Peyer's patch (tissue), 4 donors: ENCODE data around the gene NOTO. TPM values are rescaled to one million over a fixed set of nuclear protein-coding genes. Genes with fewer than 3 reads are reported as not detected.

Source experiments
- DNase-seq, 3 donors: peaks; one replicate each; pipeline ENCODE4 v3.0.0-alpha.2; 2017 to 2019
- H3K27ac ChIP-seq, 4 donors: fragments of 200-600 bp; sonication (generic); one replicate each; pipeline ENCODE4 v1.5.1; 2016 to 2019
- H3K27me3 ChIP-seq, 2 donors: fragments of 200-600 bp; sonication (generic); one replicate each; pipeline ENCODE4 v1.5.1; 2019
- H3K36me3 ChIP-seq, 3 donors: fragments of 200-600 bp; sonication (generic); one replicate each; pipeline ENCODE4 v1.5.1; 2016 to 2019
- H3K4me1 ChIP-seq, 4 donors: fragments of 200-600 bp; sonication (generic); one replicate each; pipeline ENCODE4 v1.5.1; 2016 to 2019
- H3K4me3 ChIP-seq, 4 donors: fragments of 200-600 bp; sonication (generic); 1 replicate in 3 of 4; 2 replicates in 1 of 4; pipeline ENCODE4 v1.5.1; 2016 to 2019; ENCODE audit warnings: mild to moderate bottlenecking in 1 of 4
- H3K9me3 ChIP-seq, 4 donors: fragments of 200-600 bp; sonication (generic); one replicate each; pipeline ENCODE4 v1.5.1; 2016 to 2019; ENCODE audit warnings: mild to moderate bottlenecking in 1 of 4
- POLR2A ChIP-seq, 2 donors: fragments of 450-650 bp; IDR thresholded peaks; one replicate each; pipeline ENCODE4 v1.5.1; 2017; ENCODE audit warnings: antibody characterized with exemption in 2 of 2, mild to moderate bottlenecking in 2 of 2, moderate library complexity in 2 of 2
- total RNA-seq, 4 donors: library from RNA; depleted of rRNA; stranded (reverse); fragments of >200 nt; gene quantifications; one replicate each; pipeline ENCODE4 v1.1.0, GENCODE V29; 2016
- TF ChIP-seq, protein P1 (sequence below), 6 experiments: fragments of 450-650 bp in 4 of 6; fragments of 200-600 bp in 2 of 6; sonication (generic) in 1 of 6; IDR thresholded peaks; one replicate each; pipeline ENCODE4 v1.5.1; 2017 to 2019; ENCODE audit warnings: antibody characterized with exemption in 6 of 6, mild to moderate bottlenecking in 3 of 6, moderate library complexity in 1 of 6

The NOTO gene
- total RNA-seq, 4 donors from 2014 or later: not detected

DNA sequence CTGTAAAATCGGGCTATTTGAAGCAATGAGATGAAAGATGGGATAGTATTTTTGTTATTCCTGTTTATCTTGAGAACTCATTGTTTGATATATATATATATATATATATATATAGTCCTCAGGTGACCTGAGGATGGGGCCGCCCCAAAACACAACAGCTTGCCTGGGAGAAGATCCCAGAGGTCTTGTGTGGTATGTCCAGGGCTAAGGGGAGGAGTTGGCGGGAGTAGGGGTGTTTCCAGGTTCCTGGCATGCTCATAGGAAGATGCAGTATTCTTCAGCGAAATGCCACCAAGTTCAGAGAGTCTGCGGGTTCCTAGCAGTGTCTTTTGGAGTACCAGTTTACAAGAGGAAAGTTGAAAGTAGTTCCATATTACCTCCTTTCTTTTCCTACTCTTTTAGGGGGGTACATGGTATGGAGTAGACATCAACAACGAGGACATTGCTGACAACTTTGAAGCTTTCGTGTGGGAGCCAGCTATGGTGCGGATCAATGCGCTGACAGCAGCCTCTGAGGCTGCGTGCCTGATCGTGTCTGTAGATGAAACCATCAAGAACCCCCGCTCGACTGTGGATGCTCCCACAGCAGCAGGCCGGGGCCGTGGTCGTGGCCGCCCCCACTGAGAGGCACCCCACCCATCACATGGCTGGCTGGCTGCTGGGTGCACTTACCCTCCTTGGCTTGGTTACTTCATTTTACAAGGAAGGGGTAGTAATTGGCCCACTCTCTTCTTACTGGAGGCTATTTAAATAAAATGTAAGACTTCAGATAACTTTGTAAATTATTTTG is 50.1 kb downstream of the NOTO start:
- TF ChIP-seq, protein P1, sequence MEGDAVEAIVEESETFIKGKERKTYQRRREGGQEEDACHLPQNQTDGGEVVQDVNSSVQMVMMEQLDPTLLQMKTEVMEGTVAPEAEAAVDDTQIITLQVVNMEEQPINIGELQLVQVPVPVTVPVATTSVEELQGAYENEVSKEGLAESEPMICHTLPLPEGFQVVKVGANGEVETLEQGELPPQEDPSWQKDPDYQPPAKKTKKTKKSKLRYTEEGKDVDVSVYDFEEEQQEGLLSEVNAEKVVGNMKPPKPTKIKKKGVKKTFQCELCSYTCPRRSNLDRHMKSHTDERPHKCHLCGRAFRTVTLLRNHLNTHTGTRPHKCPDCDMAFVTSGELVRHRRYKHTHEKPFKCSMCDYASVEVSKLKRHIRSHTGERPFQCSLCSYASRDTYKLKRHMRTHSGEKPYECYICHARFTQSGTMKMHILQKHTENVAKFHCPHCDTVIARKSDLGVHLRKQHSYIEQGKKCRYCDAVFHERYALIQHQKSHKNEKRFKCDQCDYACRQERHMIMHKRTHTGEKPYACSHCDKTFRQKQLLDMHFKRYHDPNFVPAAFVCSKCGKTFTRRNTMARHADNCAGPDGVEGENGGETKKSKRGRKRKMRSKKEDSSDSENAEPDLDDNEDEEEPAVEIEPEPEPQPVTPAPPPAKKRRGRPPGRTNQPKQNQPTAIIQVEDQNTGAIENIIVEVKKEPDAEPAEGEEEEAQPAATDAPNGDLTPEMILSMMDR (IDR thresholded peaks at IDR 0.05): no peak
- TF ChIP-seq POLR2A (IDR thresholded peaks at IDR 0.05): no peak
- no peak overlapping the region for H3K27ac ChIP-seq
- H3K27me3 ChIP-seq: no peaks in the 10 kb centered on the region
- no peaks in the 10 kb centered on the region for H3K9me3 ChIP-seq
- no peak overlapping the region for H3K4me3 ChIP-seq
- H3K4me1 ChIP-seq: no peaks in the 10 kb centered on the region
- DNase-seq: no peak
- H3K36me3 ChIP-seq: peaks cover 0 to 74% (median 0%) of the 10 kb centered on the region in 3 donors

DNA sequence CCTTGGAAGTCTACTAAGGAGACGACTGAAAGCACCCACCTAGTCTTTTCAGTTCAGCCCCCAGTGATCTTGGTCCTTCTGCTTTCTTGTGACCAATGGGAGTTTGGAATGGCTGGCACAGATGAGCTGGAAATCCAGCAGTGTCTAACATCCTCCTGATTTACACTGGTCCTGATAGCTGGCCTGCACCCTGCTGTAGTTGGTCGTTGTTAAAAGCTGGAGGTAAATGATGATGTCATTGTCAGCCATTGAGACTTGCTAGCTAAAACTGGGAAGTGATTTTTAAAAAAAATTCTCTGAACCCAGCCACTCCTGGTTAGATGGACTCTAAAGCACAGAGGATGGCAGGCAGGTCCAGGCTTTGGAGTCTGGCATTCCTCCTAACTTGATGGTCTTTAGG is 51.0 kb downstream of the NOTO start:
- DNase-seq: no peak
- TF ChIP-seq, protein P1 (IDR thresholded peaks at IDR 0.05): no peak
- TF ChIP-seq POLR2A (IDR thresholded peaks at IDR 0.05): no peak
- Histone ChIP-seq H3K4me1 (no peaks in the 10 kb centered on the region), H3K36me3 (peaks cover 0 to 64% (median 0%) of the 10 kb centered on the region in 3 donors), H3K9me3 (no peaks in the 10 kb centered on the region), H3K27ac (no peak overlapping the region), H3K4me3 (no peak overlapping the region), H3K27me3 (no peaks in the 10 kb centered on the region)

DNA sequence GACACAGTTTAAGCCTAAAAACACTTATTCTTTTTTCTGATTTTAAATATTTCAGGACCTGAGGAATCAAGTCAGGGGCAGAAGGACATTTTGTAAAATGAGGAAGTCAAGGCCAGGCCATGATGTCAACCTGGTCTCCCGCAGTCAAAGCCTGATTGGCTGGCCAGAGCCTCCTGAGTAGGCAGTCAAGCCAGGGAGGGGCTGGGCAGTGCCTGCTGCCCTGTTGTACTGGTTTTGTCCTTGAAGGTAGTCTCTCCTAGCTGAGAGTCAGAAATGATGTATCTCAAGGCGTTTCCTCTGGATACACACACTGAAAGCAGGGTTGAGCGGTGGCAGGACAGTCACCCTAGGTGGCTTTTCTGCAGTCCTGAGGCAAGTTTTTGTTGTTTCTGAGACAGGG is 51.5 kb downstream of the NOTO start:
- Histone ChIP-seq H3K27me3 (no peaks in the 10 kb centered on the region), H3K9me3 (no peaks in the 10 kb centered on the region), H3K4me3 (no peak overlapping the region), H3K4me1 (no peaks in the 10 kb centered on the region), H3K36me3 (peaks cover 0 to 59% (median 0%) of the 10 kb centered on the region in 3 donors), H3K27ac (no peak overlapping the region)
- DNase-seq: no peak
- TF ChIP-seq, protein P1 (IDR thresholded peaks at IDR 0.05): no peak
- TF ChIP-seq POLR2A (IDR thresholded peaks at IDR 0.05): no peak

DNA sequence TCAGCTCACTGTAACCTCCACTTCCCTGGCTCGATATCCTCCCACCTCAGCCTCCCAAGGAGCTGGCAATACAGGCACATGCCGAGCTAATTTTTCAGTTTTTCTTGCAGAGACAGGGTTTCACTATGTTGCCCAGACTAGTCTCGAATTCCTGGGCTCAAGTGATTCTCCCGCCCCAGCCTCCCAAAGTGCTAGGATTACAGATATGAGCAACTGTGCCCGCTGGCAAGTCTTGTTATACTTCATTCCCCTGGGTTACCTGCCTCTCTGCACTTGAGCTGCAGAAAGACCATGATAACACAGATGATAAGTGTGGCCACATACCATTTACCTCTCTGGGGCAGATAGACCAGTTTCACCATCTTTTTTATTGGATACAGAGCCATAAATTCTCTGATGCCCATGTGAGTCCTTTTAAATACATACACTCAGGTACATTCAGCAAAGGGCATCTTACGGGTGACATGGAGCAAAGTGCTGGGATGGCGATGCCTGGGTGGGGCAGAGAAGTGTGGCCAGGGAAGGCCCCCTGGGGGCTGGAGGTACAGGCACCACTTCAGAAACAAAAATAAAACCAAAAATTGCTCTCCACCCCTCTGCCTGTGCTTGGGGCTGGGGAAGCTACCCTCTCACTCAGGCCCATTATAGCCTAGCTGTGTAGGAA is 52.1 kb downstream of the NOTO start:
- Histone ChIP-seq H3K27ac (no peak overlapping the region), H3K4me3 (no peak overlapping the region), H3K27me3 (no peaks in the 10 kb centered on the region), H3K36me3 (peaks cover 0 to 53% (median 0%) of the 10 kb centered on the region in 3 donors), H3K9me3 (no peaks in the 10 kb centered on the region), H3K4me1 (no peaks in the 10 kb centered on the region)
- DNase-seq: no peak
- no peak for TF ChIP-seq POLR2A (IDR thresholded peaks at IDR 0.05)
- TF ChIP-seq, protein P1 (IDR thresholded peaks at IDR 0.05): no peak

DNA sequence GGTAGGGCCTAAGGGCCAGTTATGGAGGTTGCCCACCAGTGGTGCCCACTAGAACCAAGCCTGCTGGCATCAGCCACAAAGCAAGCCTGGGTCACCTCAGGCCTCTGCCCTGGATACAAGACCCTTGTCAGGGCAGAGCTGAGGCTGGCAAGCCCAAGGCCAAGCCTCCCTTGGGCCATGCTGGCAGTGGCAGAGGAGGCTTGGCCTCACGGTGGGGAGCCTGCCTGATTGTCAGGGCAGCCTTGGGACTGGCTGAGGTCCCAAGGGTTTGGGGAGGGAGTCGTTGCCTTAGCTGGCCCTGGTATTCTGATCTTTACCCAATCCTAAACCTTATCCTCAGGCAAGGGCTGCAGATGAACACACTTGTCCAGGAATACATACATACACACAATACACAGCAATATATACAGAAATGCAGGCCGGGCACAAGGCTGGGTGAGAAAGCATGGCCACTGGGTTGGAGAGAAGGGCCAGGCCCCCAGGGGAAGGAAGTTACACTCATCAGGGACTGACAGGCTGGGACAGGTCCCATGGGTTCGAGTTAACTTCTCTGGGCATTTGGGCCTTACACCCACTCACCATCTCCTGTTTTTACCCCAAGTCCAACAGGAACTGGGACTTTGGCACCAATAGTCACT is 52.8 kb downstream of the NOTO start:
- TF ChIP-seq POLR2A (IDR thresholded peaks at IDR 0.05): no peak
- TF ChIP-seq, protein P1 (IDR thresholded peaks at IDR 0.05): no peak
- Histone ChIP-seq H3K27me3 (no peaks in the 10 kb centered on the region), H3K4me3 (no peak overlapping the region)

More for the DNA sequence above, 52.8 kb downstream of the NOTO start:
- Histone ChIP-seq H3K4me1 (no peaks in the 10 kb centered on the region), H3K9me3 (no peaks in the 10 kb centered on the region), H3K27ac (no peak overlapping the region), H3K36me3 (peaks cover 0 to 47% (median 0%) of the 10 kb centered on the region in 3 donors)
- no peak for DNase-seq
